Activated CD8-positive, alpha-beta memory T cell treated with anti-CD3 and anti-CD28 coated beads for 36 hours (primary cell): Measurements from ENCODE around the gene IL17RD. TPM values are rescaled to one million over a fixed set of nuclear protein-coding genes. Genes with fewer than 3 reads are reported as not detected.

Experiments used
- CTCF ChIA-PET: fragments of 350-600 bp; sonication (Branson Sonifier 250); formaldehyde crosslinking; loops from one replicate; lab custom pipeline; 2021; ENCODE audit warnings: antibody characterized with exemption; lab: Charles Lee
- POLR2A ChIA-PET: fragments of 350-600 bp; sonication (Branson Sonifier 250); formaldehyde crosslinking; loops from one replicate; lab custom pipeline; 2021; ENCODE audit warnings: antibody characterized with exemption; lab: Charles Lee
- total RNA-seq, 2 experiments: library from RNA; stranded (reverse); gene quantifications; one replicate each; pipeline ENCODE4 v1.2.3, GENCODE V29; 2021

Gene IL17RD
- total RNA-seq, 2 experiments from 2014 or later, result 0.02 TPM; not detected in 1

DNA sequence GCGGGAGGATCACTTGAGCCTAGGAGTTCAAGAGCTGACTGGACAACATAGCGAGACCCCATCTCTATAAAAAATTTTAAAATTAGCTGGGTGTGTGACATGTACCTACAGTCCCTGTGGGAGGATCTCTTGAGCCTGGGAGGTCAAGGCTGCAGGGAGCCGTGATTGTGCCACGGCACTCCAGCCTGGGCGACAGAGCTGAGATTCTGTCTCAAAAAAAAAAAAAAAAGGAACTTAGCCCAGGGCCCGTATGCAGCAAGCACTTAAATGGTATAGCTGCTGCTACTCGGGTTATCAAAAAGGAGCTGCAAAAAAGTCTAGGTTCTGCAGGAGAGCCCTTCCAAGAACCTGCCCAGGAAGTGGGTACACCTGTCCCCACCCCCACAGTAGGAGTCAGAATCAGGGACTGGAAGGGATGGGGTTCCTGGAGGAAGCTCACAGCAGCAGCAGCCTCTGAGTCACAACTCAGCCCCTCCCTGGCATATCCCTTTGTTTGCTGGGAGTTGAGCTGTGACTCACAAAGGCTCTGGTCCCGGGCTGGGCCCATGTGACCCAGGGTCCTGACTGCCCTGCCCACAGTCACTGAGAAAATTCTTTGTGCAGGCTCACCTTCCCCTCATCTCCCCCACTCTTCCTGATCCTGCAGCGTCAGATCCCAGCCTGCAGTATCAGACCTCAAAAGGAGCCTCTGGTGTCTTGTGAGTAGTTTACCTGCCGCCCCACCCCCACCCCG is 104.9 kb downstream of the IL17RD start, which contains the start of gene SPATA12:
TSS of gene SPATA12 (plus strand) at position 576 of the 733 bp plus-strand sequence. CDS start 13,031 bp downstream, outside the sequence.
- ChIA-PET CTCF (interaction anchor here (0.5 kb wide), 1 partner anchor 348 kb away, joined by 4 read pairs; no protein-coding TSS in a partner anchor), POLR2A (no interaction called here)

DNA sequence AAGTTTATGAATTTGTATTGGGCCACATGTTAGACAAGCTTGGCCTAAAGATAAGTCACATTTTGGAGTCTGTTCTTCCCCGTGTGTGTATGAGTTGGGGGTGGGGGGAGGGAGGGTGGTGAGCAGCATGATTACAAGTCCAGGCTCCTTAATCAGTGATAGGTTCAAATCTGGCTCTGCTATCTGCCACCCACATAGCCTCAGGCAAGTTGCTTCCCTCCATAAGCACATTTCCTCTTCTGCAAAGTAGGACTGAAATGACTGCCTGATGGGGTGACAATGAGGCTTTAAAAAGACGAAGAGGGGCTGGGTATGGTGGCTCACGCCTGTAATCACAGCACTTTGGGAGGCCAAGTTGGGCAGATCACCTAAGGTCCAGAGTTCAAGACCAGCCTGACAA is 105.7 kb downstream of the IL17RD start:
- POLR2A ChIA-PET, result no interaction called here
- CTCF ChIA-PET, result no interaction called here

DNA sequence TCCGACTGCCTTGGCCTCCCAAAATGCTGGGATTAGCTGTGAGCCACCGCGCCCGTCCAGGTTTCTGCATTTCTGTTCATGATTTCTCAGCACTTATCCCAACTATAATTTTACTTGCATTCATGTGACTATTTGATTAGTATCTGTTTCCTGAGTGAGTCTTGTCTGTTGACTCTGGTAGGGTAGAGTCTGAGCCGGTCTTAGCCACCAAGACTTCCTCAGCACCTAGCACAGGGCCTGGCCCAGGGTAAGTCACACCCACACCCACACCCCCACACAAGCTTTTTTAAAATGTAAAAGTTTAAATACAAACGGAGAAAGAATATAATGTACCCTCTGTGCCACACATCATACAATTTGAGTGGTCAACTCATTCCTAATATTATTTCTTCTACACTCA is 107.8 kb downstream of the IL17RD start:
- ChIA-PET CTCF (no interaction called here), POLR2A (no interaction called here)

DNA sequence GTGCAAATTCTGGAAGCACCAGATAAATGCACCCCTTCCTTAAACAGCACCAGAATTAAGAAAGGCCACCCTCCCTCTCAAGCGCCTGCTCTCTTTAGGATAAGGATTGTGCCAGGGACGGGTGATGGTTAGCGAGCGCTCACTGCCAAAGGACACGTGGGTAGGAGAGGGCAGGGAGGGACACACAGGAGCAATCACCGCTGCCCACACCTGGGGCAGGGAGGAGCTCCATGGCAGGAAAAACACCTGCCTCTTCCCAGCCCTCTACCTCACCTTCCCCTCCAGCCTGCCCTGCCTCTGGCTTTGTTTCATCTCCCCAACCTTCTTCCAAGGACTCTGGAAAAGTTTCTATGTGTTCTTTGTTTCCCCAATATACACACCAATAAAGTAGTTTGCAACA is 112.0 kb downstream of the IL17RD start:
- POLR2A ChIA-PET, result no interaction called here
- CTCF ChIA-PET, result interaction anchor here (1.2 kb wide), 1 partner anchor 58 kb away, joined by 3 read pairs; no protein-coding TSS in a partner anchor

DNA sequence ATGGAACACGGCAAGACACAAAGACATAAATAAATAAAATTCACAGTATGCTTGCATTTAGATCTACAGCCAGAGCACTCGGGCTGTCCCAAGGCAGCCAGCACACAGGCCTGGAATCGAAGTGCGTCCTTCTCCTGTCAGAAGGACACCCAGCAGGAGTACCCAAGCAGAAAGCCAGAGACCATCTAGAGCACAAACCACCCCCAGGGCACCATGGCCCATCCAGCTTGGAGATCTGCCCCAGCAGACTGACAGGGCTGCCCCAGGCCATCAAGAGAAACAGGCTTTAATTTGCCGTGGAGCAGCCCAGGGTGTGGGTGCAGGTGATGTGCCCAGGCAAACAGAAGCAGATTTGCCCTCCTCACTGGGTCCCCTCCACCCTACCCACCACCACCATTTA is 112.5 kb downstream of the IL17RD start:
- CTCF ChIA-PET, result interaction anchor here (1.2 kb wide), 1 partner anchor 57 kb away, joined by 3 read pairs; no protein-coding TSS in a partner anchor
- POLR2A ChIA-PET, result no interaction called here

DNA sequence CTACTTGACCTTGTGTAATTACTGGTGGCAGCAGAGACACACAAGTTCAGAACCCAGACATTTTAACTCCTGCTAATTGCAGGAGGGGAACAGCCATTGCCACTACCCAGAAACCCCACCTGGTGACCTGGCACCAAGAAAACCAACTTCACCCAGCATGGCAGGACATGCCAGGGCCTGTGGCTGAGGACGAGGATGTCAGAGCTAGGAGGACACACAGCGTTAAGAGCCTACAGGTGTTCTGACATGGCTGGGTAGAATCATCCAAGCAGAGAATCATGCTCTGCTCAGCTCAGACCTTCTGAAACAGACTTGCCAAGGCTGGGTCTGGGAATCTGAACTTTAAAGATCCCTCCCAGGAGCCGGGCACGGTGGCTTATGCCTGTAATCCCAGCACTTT is 116.4 kb downstream of the IL17RD start:
- POLR2A ChIA-PET, result no interaction called here

DNA sequence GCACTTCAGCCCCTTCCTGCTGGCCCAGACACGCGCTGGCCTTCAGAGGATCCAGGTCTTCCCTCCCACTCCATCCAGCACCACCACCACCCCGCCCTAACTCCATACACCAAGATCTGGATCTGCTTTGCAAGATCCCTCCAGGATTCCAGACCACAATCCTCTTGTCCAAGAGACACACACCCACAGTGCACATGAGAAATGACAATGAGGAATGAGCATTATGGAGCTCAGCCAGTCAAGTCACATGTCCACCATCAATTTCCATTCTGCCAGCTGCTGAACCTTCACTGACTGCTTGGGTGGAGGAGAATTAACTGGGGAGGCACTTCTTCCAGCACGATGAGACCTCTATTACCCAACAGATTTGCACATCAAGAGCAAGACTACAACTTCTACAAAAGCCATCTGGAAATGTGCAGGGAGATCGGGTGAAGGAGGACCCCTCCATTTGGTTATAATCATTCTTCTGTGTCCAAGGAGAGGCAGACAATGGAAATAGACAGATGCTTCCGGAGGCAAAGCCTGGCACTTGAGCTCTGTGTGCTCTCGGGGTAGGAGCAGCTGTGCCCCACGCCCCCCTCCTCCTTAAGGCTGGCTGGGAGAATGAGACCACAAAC is 117.0 kb downstream of the IL17RD start:
- POLR2A ChIA-PET, result no interaction called here
- CTCF ChIA-PET, result no interaction called here

More for the DNA sequence above, 116.4 kb downstream of the IL17RD start:
- CTCF ChIA-PET, result no interaction called here

DNA sequence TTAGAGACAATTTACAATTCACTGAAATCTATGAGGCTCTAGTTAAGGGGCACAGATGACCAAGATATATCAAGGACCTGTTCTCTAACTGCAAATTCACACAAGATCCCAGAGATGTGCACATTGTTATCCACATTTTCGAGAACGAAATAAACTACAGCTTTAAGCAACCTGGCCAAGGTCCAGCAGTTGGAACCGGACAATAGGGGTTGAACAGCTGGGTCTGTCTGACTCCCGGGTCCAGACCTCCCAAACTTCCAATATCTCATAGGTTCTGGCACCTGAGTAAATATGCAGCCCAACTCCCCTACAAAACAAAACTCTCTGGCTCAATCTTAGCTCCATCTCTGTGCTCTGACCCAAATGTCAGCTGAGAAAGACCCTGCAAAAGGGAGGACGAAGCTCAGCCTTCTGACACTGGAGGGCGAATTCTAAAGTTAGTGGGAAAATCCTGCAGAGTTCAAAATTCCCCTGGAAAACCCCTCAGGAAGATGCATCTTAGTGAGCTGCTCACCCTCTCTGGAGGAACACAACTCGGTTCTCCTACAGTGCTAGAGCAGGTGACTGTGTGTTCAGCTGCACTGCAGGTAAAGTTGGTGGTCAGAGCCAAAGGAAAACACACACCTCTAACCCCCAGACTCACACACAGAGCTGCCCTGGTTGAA is 118.9 kb downstream of the IL17RD start:
- POLR2A ChIA-PET, result no interaction called here

DNA sequence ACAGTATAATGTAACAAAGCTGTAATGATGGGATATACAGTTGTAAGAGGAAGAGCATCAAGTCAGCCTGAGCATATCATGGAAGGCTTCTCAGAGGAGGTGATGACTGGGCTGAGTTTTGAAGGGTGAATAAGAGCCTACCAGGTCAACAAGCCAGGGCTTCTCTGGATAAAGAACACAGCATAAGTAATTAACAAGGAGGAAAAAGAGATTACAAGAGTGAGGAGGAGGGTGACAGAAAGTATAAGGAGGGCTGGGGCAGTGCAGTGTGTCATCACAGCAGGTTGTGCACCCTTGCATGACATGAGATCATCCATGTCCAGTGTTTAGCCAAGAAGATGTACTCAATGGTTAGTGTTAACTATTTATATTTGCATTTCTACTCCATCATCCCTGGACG is 121.6 kb downstream of the IL17RD start:
- POLR2A ChIA-PET, result no interaction called here
- CTCF ChIA-PET, result no interaction called here

More for the DNA sequence above, 118.9 kb downstream of the IL17RD start:
- CTCF ChIA-PET, result interaction anchor here (1.3 kb wide), 1 partner anchor 50 kb away, joined by 3 read pairs; no protein-coding TSS in a partner anchor

DNA sequence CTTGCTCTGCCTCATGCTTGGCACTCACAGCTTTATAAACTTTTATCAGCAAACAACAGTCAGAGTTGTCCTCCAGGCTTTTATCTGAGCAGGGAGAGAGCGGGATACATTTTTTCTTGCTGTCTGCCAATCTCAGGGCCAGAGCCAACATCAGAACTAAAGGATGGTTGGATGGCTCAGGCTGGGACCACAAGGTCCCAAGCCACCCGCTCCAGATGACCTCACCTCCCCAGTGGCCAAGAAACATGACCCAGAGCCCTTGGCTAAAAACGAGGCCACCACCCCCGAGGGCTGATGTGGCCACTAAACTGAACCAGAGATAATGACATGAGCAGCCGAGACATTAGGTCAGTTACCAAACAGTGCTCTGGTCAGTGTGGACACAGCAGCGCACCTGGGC is 123.5 kb downstream of the IL17RD start:
- ChIA-PET POLR2A (no interaction called here), CTCF (no interaction called here)

Other genes with a start within 250 kb of the IL17RD start
- not detected for gene SPATA12, start 104.7 kb downstream of the IL17RD start, total RNA-seq
- under 1 TPM; 0.57 to 0.65 TPM for gene HESX1, start 34.6 kb upstream of the IL17RD start, total RNA-seq
- 10 to 100 TPM; 40.5 to 43.7 TPM for gene APPL1, start 62.4 kb upstream of the IL17RD start, total RNA-seq
- gene ASB14, start 127.3 kb upstream of the IL17RD start, total RNA-seq, result not detected